HG03060 (cell line): ENCODE measurements around the gene SUGP1.

Experiments
- ATAC-seq: cut with Tn5 transposase; IDR thresholded peaks from one replicate; pipeline ENCODE4 v1.9.1; 2021; ENCODE audit warnings: low read depth, moderate number of reproducible peaks; ENCODE audit not compliant: unreplicated experiment

The SUGP1 gene

GRCh38 chr19:19236173-19236572 lies 84.1 kb downstream of the SUGP1 start:
- ATAC-seq, result no peak

DNA sequence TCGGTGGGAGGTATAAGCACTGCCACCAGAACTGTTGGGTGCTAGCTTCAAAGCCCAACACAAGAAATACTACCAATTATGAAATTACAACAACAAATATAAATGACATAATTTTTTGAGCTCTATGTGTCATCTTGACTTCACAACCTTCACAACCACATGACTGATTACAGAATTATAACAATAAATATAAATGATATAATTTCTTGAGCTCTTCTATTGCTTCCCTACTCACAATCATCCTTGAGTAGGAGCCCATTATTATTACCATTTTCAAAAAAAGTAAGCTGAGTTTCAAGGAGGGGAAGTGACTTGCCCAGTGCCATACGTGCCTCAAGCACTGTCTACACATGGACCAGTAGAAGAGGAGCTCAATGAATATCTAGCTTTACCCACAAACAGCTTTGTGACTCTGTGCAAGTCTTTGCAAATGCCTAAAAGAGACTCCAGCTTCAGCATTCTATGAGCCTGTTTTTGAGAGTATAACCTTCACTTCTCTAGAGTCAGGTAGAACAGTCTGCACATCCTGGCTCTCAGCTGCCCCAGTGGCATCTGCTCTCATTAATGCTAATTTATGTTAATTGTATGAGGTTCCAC lies 86.0 kb downstream of the SUGP1 start:
- no peak for ATAC-seq

DNA sequence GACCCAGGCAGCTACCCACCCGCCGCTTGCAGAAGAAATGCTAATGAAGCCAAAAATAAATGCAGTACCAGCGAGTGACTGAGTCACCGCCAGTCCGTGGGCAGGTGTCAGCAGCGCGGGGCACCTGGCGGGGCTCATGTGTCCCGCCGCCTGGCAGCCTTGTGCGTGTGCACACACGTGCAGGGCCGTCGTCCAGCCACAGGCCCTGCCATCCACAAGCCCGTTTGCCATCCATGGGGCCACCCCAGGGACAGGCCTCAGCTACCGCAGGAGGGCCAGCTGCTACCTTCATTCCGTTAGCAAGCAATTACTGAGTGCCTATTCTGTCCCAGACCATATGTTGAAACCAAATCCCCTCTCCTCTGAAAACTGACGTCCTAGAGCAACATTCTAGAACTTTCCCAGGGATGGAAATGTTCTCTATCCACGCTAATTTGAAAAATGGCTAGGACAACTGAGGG lies 88.0 kb downstream of the SUGP1 start:
- no peak for ATAC-seq

- no peak for ATAC-seq
Observed at GRCh38 chr19:19230999-19231398, 89.3 kb downstream of the SUGP1 start.

DNA sequence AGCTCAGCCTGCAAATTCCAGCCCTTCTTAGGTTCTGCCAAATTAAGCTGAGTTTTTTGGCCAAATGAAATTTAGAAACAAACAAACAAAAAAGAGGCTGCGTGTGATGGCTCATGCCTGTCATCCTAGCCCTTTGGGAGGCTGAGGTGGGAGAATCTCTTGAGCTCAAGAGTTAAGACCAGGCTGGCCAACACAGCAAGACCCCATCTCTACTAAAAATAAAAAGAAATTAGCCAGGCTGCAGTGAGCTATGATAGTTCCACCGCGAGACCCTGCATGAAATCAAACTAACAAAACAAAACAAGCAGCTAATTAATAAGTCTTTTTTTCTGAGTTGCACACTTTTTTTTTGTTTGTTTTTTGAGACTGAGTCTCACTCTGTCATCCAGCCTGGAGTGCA lies 90.6 kb downstream of the SUGP1 start:
- ATAC-seq, result no peak

- ATAC-seq, result no peak
Observed at GRCh38 chr19:19227217-19227616, 93.1 kb downstream of the SUGP1 start.

GRCh38 chr19:19226663-19227062 lies 93.6 kb downstream of the SUGP1 start:
- no peak for ATAC-seq

GRCh38 chr19:19226204-19226603 lies 94.1 kb downstream of the SUGP1 start:
- ATAC-seq, result no peak
